Right hindlimb (tissue), 1 donor: ENCODE results near the gene PPA2.
A peak's percentile ranks its signal among the peaks of the same experiment; 100 is the strongest.

ENCODE experiments used
- DNase-seq: peaks from one replicate; pipeline ENCODE4 v3.0.0-alpha.2; 2018

PPA2 gene

DNA sequence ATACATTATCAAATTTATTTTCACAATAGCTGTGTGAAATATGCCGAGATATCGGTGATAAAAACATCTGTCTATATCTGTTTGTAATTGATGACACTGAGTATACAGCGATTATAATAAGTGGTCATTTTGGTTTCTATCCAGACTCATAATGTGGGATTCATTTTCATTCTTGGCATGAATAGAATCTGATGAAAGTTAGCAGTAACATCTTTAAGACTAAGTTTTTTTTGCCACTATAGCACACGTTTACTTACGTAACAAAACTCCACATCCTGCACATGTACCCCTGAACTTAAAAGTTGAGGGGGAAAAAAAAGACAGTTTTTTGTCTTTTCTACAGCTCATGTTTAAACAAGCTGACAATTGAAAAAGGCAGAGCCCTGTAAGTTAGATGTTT is 86.4 kb downstream of the PPA2 start:
- no peak for DNase-seq

DNA sequence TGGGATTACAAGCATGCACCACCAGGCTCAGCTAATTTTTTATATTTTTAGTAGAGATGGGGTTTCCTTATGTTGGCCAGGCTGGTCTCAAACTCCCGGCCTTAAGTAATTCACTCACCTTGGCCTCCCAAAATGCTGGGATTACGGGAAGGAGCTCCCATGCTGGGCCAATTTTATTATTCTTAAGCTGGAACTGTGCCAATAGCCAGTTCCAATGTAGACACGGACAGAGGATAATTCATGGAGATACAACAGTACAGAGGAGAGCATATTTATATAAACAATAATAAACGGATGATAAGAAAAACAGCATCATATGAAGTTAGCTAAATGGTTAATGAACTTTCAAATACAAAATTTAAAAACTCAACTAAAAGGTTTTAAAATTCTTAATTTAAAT is 87.8 kb downstream of the PPA2 start:
- DNase-seq = no peak

DNA sequence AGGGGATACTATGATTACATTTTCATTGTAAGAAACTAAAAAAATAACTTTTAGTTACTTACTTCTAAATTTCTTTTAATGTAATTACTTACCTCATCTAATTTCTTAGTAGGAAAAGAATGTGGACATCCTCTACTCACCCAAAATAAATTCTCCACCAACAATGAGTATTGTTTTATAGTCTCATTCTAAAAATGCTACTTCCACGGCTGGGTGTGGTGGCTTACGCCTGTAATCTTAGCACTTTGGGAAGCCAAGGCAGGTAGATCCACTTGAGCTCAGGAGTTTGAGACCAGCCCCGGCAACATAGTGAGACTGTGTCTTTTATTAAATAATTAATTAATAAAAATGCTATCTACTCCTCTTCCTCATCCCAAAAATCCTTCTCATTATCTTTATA is 99.8 kb downstream of the PPA2 start:
- DNase-seq = no peak

DNA sequence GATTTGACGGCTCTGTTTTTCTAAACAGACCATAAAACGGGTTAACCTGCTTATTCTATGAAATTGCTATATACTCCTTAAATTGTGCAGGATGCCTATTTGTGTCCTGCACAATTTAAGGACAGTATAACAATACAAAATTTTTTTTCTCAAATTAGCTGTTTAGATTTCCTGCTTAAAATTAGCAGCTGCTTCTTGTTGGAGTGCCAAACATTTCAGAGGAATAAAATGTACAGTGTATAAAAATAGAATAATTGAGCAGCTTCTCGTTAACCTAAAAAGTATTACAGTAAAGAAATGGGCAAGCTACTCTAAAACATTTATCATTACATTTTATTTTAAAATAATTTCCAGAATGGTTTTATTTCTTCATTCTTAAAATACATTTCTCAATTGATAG is 100.5 kb downstream of the PPA2 start:
- DNase-seq = no peak

DNA sequence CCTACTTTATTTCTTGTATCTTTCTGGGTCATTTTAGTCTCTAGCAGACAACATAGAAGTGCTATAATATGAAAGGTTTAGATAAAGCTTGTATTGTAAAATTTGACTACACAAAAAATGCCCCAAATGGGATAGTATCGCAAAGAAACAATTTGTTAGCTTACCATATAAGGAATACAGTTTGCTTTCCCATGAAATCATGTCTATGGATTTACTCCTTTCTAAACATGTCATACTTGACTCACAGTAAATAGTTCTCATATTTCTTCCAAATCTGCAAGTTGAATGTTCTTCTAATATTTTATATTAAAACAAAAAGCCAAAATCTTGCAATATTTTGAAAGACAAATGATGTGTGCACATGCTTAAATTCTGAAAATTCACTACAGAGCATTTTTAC is 103.9 kb downstream of the PPA2 start:
- DNase-seq = no peak

DNA sequence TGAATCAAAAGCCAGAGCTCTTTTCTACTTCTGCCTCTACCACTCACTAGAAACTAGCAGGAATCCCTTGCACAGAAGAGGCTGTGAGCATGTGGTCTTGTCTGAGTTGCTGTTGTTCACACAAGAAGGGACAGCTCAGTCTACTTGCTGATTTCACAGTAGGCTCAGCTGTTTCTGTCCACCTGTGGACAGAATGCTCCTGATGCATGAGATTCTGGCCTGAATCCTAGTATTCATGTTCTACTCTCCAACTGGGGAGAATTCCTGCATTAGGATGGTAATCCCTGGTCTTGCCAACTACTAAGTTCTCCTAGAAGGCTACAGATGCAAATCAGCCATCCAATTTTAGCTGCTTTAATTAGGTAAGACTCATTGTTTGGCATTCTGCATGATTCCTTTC is 112.8 kb downstream of the PPA2 start:
- DNase-seq = peak; percentile 51

DNA sequence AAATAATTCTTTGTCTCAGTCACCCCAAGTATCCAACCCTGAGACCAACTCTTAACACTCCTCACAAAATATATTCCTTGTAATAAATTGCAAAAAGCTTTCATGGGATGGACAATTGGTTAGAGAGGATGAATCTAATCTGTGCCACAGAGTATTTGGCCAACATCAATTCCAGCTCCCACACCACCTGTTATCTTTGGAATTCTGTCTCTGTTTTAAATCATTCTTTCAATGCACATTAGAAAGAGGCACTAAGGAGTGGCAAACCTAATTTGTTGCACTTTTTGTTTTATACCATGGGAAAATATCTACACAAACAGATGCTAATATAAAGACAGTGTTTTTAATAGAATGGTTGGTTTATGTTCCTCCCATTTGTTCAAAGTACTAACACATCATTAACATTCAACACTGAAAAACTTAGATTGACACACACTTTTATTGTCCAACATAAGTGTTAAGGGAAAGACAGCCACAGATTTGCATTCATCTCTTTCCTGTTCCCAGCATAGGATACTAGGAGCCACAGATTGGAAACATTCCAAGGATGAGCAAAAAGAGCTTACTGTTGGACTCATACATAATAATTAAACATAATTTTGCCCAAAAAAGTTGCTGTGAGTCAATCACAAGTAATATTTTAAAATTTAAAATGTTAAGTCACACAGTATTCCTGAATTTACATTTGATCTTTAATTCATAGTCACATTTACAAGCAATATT is 116.4 kb downstream of the PPA2 start:
- no peak for DNase-seq

DNA sequence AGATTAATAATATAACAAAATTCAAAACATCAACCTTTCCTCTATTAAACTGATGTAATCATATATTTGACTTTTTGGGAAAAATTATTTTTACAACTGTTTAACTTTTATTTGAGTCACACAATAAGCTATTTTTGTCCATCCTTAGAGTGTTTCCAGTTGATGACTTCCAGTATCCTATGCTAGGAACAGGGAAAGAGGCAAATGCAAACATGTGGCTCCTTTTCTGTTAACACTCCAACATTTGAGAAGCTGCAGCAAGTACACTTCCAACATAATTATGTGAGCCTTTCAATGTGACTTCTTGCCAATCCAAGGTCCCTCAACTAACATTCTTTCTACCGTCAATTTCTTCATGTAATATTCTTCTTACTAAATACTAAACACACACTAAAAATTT is 117.7 kb downstream of the PPA2 start:
- no peak for DNase-seq

DNA sequence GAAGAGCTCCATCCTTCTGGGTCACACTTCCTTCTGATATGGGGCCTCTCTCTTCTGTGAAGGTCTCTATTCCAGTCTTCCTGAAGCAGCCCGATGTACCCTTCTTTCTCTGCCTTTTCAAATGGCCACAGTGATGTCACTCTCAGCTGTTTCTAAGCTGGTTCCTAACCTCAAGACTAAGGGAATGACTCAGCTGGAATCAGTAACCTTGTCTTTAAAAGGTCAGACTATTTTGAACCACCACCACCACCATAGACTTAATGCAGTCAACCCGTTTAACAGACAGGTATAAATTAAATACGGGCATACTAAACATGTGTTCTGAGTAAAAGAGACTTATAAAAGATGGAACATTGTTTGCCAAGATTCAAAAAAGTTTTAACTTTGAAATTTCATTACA is 121.0 kb downstream of the PPA2 start:
- no peak for DNase-seq

DNA sequence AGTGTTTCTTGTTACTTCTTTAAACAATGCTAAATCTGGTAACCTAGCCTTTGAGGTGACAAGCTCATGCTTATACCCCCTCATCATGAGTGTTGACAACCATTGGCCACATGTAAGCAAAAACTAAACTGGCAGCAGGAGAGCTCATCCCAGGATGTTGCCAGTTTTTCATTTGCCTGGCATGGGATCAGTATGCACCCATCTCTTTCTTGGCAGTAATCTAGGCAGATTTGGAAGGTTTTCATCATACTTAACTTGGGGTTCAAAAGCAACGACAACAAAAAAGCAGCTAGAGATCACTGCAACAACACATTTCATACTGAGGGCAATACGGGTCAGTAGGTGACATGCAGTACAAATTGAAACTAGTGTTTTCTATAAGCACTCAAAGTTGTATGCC is 122.0 kb downstream of the PPA2 start:
- DNase-seq = no peak

DNA sequence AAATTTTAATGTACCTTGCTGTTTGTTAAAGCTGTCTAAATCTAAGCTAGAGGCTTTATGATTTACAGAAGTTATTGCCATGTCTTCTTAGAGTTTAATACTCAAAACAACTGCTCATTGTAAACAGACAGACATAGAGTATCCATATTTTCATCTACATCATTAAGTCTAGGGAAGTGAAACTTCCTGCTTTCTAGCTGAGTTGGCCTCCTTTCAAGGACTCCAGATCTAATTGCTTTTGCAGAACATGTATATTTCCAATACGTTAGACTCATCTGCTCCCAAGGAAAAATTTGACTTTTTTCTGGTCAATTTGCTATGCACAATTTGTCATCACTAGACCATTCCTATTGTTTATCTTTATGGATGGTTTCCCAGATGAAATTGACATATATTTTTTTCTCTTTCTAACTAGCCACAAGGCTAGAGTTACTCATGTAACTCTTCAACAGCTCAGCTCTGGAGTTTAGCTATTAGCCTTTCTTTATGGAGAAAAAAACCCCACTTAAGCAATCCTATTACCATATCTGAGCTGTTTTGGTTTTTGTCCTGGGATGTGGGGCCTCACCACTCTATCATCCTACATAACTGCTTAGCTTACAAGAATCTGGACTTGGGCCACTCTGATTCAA is 122.9 kb downstream of the PPA2 start:
- DNase-seq = no peak

DNA sequence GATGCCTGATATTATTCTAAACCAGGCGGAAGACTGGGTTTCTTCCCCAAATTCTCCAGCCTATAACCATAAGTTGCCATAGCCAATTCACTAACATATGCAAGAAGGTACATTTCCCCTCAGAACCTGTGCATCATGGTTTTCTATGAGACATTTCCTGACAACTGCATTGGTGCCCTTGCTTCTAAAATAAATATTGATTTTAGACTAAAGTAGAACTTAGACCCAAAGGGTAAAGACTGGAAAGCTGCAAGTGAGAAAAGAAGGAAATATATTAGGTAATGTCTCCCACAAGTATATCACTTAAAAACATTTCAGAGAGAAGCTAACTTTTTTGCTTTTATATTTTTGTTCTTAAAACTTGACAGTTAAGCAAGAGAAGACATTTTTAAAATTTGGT is 125.1 kb downstream of the PPA2 start:
- DNase-seq = no peak

DNA sequence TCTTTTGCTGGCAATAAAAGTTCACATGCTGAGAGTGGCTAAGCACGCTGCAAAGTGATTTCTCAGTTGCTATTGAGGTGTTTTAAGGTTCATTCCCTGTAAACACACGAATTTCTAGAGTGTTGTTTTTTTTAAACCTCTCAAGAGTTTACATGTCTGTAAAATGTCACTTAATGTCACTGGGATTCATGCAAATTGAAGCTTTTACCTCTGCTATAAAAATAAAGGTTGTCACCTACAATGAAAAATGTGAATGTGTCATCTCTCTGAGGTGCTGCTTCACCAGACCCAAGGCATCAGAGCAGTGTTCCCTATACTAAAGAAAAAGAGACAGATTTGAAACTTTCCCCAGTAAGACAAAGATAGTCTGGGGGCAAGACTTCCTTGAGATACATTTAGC is 127.0 kb downstream of the PPA2 start:
- DNase-seq = no peak

DNA sequence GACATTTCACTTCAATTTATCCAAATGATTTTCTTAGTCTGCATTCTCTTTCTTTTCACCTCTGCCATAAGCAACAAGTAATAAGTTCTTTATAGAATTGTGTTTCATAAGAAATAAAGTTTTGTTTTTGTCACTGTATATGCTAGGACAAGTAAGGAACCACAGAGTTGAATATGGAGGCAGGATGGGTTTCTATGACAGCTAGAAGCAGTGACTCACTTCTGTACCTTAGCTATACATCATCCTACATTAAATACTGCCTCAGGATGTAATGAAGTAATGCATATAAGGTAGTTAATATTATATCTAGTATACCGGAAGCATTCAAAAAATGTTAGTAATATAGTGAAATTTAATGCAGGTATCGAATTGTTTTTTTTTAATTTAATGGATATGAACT is 128.0 kb downstream of the PPA2 start:
- no peak for DNase-seq

DNA sequence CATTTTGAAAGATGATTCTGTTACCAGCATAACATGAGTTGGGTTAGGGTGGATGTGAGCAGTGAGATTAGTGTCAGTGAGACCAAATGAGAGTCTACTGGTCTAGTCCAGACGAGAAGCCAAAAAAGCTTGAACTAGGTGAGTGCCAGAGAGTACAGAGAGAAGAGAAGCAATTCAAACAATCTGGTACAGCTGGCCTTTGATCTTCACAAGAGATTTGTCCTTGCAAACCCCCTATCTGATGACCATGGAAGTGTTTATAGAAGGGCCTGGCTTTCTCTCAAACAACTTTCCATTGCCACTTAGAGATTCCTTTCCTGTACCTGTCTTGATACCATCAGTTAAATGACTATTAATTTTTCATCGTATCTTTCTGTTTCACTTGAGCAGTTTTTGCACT is 128.5 kb downstream of the PPA2 start:
- DNase-seq = no peak

DNA sequence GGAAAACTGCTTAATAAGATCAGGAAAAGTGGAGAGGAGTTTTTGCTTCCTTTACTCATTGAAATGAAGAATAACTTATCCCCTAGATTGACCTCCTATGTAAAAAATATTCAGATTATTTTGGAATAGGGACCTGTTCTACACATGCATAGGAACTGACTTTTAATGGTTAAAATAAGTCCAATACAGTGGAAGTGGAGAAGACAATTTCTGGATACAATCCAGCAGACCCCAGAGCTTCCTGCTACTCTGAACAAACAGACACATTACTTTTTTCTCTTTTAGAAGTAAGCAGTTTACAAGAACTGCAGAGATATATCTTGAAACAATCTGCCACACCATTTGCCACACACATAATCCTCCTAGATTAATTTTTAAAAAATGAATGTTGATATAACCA is 129.7 kb downstream of the PPA2 start:
- DNase-seq = no peak

DNA sequence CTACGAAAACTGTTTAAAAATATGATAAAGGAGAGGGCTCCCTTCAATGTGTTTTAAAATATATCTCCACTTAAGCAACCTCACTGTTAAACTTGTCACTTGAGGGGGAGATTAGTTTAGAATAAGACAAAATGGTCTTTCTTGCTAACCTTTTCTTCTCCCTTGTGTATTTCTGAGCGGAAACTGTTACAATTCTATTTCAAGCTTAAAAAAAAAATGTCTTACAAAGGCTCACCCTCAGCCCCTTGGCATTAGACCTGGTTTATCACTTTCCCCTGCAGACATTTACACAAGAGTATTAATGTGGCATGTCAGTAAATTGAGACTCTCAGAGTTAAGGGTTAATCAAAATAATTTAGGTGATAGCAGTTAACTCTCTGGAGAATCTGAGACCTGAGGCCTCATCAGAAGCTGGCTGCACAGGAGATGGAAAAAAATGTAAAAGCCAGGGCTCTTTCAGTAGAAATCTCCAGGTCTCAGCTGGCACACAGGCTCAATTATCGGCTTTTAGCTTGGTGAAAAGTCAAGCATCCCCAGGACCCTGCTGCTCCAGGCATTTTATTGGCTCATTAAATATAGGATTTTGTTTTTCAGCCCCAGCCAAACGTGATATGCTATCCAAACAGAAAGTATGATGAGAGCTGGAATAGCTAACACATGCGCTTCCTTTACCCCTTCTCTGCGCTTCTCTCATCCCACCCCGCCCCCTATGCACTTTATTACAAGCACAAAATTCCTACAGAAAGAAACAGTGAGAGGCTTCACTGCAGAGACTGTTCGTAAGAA is 130.5 kb downstream of the PPA2 start:
- peak; percentile 73 for DNase-seq

DNA sequence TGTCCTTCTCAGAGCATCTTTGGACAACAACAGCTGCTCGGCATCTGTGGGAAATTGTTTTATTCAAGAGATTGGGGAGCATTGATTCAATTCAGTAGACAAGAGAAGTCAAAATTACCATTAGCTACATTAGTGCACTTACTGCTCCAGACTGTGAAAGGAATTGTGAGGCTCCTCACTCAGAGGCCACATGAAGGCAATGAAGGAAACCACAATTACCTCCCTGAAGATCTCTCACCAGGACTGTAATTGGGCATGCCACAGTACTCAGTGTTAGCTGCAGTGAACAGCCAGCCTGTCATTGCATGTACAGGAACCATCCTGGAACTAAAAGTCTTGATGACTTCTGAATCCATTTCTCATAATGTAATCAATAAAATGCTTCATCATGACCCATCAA is 144.8 kb downstream of the PPA2 start:
- DNase-seq = no peak

DNA sequence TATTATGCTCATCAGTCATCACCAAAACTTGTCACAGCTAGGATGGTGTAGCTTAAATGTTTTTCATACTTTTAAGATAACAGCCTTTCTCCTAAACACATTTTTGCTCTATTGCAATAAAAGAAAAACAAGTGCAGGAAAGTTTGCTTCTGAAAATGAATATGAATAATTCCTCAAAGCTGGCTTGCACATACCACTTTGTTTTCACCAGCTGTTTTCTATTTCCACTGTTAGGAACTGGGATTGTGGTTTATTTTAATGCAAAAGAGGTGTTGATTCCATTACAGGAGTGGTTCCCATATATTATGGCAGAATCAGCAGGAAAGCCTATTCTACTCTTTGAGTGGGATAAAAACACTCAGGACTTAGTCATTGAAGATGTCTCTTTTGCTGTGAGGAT is 145.9 kb downstream of the PPA2 start:
- no peak for DNase-seq

DNA sequence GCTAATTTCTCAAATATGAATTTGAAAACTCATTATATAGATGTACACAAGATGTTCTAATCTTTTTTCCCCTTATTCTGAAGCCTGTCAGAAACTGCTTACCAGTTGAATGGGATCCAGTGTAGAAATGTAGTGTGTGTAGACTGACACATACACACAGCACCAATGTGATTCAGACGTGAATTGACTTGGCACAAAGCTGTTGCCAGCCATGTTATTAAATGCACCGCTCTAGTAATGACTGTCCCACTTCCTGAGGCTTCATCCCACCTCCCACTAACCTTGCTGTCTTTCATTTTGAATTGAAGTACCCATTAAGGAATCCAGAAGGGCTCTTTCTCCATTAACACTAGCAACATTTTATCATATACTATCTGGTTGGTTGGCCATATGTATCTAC is 146.6 kb downstream of the PPA2 start:
- no peak for DNase-seq
